H4 (cell line): ENCODE measurements around the gene IRGC. TPM values are rescaled to one million over a fixed set of nuclear protein-coding genes. Genes with fewer than 3 reads are reported as not detected.
"Not testable (repeated sequence)": the region's sequence is repeated elsewhere in the genome, so short reads cannot be mapped to it uniquely, and the experiment has no call there.

Experiments
- DNase-seq: peaks from one replicate; pipeline ENCODE4 v3.0.0-alpha.2; 2015; ENCODE audit warnings: low spot score
- total RNA-seq: library from RNA; depleted of rRNA; stranded (reverse); fragments of >200 nt; shearing (Covaris generic); gene quantifications from 2 replicates; pipeline ENCODE4 v1.2.3, GENCODE V29; 2014; rRNA removed

IRGC gene
- total RNA-seq, 1 experiment from 2014 or later = not detected

GRCh38 chr19:43754253-43754502 lies 38.3 kb downstream of the IRGC start:
- no peak for DNase-seq

GRCh38 chr19:43754503-43755255 lies 38.8 kb downstream of the IRGC start, which contains the start of gene SMG9:
Gene SMG9, minus strand, starts transcription at chr19:43754962. Its CDS starts 4,221 bp downstream, at chr19:43750741.
- peak; percentile 98 for DNase-seq

- DNase-seq = no peak
Observed at GRCh38 chr19:43755256-43755801, 39.5 kb downstream of the IRGC start.

- DNase-seq = peak; percentile 54
Observed at GRCh38 chr19:43759515-43759914, 43.6 kb downstream of the IRGC start.

- no peak for DNase-seq
Observed at GRCh38 chr19:43760941-43761340, 45.1 kb downstream of the IRGC start.

GRCh38 chr19:43762814-43763213 lies 46.9 kb downstream of the IRGC start:
- no peak for DNase-seq

GRCh38 chr19:43763473-43763939 lies 47.6 kb downstream of the IRGC start:
- no peak for DNase-seq

- DNase-seq = not testable (repeated sequence)
Observed at GRCh38 chr19:43764684-43765083, 48.8 kb downstream of the IRGC start.

GRCh38 chr19:43765109-43765876 lies 49.4 kb downstream of the IRGC start:
- DNase-seq = peak; percentile 96

- DNase-seq = no peak
Observed at GRCh38 chr19:43766755-43767043, 50.8 kb downstream of the IRGC start.

GRCh38 chr19:43767316-43767715 lies 51.4 kb downstream of the IRGC start:
- no peak for DNase-seq

GRCh38 chr19:43767818-43768217 lies 51.9 kb downstream of the IRGC start:
- DNase-seq = no peak

- DNase-seq = no peak
Observed at GRCh38 chr19:43768273-43769050, 52.6 kb downstream of the IRGC start.

GRCh38 chr19:43769256-43769655 lies 53.4 kb downstream of the IRGC start:
- DNase-seq = no peak

Other genes starting within 250 kb of the IRGC start
- 1.3 and 2.1 TPM in 2 replicates for gene PHLDB3, start 211.3 kb upstream of the IRGC start, total RNA-seq
- 33.6 and 50.4 TPM in 2 replicates for gene ETHE1, start 188.9 kb upstream of the IRGC start, total RNA-seq
- not detected in 2 replicates for gene ZNF575, start 182.9 kb upstream of the IRGC start, total RNA-seq
- gene XRCC1, start 140.5 kb upstream of the IRGC start, total RNA-seq = 29.2 and 31.0 TPM in 2 replicates
- gene PINLYP, start 140.3 kb upstream of the IRGC start, total RNA-seq = not detected in 2 replicates
- 20.6 and 22.4 TPM in 2 replicates for gene IRGQ, start 119.9 kb upstream of the IRGC start, total RNA-seq
- 12.5 and 17.7 TPM in 2 replicates for gene ZNF576, start 119.5 kb upstream of the IRGC start, total RNA-seq
- gene SRRM5, start 104.0 kb upstream of the IRGC start, total RNA-seq = not detected in 2 replicates
- gene ZNF428, start 96.4 kb upstream of the IRGC start, total RNA-seq = 20.4 and 34.2 TPM in 2 replicates
- 2.2 and 5.4 TPM in 2 replicates for gene CADM4, start 76.2 kb upstream of the IRGC start, total RNA-seq
- 41.3 and 53.7 TPM in 2 replicates for gene PLAUR, start 45.9 kb upstream of the IRGC start, total RNA-seq
- gene SMG9, start 38.9 kb downstream of the IRGC start, total RNA-seq = 7.9 and 14.9 TPM in 2 replicates
- 1.2 and 3.1 TPM in 2 replicates for gene KCNN4, start 64.9 kb downstream of the IRGC start, total RNA-seq
- 0.66 TPM in 1 of 2 replicates, not detected in the other for gene LYPD5, start 86.4 kb downstream of the IRGC start, total RNA-seq
- 6.7 and 10.6 TPM in 2 replicates for gene ZNF283, start 111.2 kb downstream of the IRGC start, total RNA-seq
- 0.12 and 0.19 TPM in 2 replicates for gene ZNF404, start 167.9 kb downstream of the IRGC start, total RNA-seq
- gene ZNF45, start 219.2 kb downstream of the IRGC start, total RNA-seq = 7.4 and 10.1 TPM in 2 replicates
- gene ZNF221, start 235.2 kb downstream of the IRGC start, total RNA-seq = 1.1 and 1.8 TPM in 2 replicates